Embryonic facial prominence (tissue), 1 donor: ENCODE data around the gene TAS2R40.
"Not testable (repeated sequence)": the region's sequence is repeated elsewhere in the genome, so short reads cannot be mapped to it uniquely, and the experiment has no call there.

Experiments used
- DNase-seq: peaks from one replicate; pipeline ENCODE4 v3.0.0-alpha.2; 2016; ENCODE audit errors: extremely low spot score

Gene TAS2R40

GRCh38 chr7:143250199-143250598, 28.4 kb downstream of the TAS2R40 start:
- no peak for DNase-seq

- no peak for DNase-seq
These were observed 29.0 kb downstream of the TAS2R40 start for GRCh38 chr7:143250822-143251221.

DNA sequence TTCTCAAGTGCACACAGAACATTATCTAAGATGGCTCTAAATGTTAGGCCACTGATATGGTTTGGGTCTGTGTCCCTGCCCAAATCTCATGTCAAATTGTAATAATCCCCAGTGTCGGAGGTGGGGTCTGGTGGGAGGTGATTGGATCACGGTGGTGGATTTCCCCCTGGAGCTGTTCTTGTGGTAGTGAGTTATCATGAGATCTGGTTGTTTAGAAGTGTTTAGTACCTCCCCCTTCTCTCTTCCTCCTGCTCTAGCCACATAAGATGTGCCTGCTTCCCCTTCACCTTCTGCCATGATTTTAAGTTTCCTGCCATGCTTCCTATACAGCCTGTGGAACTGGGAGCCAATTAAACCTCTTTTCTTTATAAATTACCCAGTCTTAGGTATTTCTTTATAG, 30.2 kb downstream of the TAS2R40 start:
- DNase-seq, result no peak

- DNase-seq, result no peak
These were observed 33.7 kb downstream of the TAS2R40 start for GRCh38 chr7:143255564-143255963.

DNA sequence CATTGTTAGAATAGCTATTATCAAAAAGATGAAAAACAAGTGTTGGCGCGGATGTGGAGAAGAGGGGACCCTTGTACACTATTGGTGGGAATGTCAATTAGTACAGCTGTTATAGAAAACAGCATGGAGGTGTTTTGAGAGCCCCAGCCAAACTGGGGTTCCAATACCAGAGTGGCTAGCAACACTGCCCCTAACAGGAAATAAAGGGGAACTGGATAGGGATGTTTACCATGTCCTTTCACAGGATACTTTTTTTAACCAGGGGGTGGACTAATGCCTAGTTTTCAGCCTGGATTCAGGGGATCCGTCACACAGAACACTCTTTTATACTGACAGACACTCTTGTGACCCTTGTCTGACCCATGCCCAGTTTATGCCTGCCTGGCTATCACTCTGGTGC, 34.5 kb downstream of the TAS2R40 start:
- no peak for DNase-seq

GRCh38 chr7:143256932-143257331, 35.1 kb downstream of the TAS2R40 start:
- DNase-seq, result no peak

GRCh38 chr7:143257501-143257900, 35.7 kb downstream of the TAS2R40 start:
- DNase-seq, result no peak

DNA sequence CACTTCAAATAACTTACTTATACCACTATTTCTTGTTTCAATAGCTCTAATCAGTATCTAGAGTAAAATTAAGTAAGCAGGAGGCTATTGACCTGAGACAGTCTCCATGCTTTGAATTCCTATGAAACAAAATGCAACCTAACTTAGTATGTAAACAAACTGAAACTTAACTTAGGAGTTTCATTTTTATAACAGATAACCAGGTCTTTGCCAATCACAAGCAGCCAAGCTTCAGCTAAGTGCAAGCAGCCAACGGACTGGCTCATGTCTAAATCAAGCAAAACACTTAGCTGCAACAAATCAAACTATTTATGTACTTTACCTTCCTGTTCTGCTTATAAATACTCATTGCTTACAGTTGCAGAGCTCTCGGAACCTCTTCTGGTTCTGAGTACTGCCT, 37.0 kb downstream of the TAS2R40 start:
- DNase-seq, result no peak

DNA sequence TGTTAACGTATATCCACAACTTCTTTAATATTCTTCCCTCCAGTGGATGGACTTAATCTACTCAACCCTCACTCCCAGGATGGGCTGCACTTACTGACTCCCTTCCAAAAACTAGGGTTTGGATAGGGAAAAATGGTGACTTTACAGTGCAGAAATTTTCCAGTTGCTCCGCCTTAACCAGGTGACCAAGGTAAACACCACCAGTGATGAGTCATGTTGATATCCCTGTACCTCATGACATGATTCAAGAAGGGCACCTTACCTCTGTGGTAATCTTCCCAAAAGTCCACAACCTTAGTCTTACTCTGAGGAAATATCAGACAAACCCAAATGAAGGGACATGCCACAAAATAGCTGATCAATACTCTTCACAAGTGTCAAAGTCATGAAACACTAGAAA, 37.9 kb downstream of the TAS2R40 start:
- DNase-seq, result no peak

DNA sequence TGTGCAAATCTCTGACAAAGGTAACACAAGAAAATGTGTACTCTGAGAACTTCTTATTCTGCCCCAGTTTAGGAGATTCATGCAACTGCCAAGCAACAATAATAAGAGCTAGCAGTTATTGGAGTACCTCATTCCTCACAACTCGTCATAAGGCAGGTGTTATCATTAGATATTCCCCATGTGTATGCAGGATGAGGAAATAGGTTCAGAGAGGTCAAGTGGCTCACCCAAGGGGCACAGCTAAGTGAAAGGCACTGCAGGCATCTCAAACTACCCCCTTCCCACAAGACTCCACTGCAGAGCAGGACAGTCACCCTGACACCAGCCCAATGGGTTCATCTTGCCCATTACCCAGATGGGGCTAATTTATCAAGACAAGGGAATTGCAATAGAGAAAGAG, 40.1 kb downstream of the TAS2R40 start:
- DNase-seq, result no peak

DNA sequence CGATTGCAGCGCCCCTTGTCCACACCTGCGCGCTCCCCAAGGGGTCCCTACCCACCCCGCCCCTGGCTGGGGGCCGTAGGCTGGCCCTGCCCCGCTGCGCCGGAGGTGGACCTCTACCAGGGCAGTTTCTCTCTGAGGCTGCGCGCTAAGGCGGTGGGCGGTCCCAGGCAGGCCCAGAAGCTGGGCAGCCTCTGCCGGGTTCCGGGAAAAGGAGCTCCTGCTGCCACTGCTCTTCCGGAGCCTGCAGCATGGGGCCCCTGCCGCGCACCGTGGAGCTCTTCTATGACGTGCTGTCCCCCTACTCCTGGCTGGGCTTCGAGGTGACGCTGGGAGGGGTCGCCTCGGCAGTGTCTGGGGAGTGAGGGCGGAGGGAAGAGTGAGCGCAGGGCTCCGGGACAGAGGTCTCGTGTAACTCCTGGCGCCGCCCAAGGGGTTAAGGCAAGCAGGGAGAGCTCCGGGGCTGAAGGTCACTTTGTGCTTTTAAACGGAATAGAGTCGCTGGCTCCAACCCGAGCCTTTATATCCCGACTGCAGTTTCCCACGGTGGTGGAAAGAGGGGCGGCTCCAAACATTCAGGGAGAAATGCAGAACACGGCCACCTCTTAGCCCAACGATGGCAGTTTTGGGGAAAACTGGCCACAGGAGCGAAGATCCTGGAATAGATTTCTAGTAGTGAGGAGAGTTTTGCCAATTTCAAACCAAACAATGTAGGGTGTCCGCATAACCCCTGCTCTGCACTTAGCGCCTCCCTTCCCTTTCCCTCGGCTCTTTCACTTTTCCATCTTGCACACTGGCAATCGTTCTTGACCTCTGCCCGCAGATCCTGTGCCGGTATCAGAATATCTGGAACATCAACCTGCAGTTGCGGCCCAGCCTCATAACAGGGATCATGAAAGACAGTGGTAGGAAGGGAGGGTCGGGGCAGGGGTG, 41.7 kb downstream of the TAS2R40 start, which contains the start of gene GSTK1:
GSTK1 (plus strand) TSS at position 176 of the 930 bp plus-strand sequence; CDS start at position 249, 73 bp downstream.
- DNase-seq, result peak; percentile 73

DNA sequence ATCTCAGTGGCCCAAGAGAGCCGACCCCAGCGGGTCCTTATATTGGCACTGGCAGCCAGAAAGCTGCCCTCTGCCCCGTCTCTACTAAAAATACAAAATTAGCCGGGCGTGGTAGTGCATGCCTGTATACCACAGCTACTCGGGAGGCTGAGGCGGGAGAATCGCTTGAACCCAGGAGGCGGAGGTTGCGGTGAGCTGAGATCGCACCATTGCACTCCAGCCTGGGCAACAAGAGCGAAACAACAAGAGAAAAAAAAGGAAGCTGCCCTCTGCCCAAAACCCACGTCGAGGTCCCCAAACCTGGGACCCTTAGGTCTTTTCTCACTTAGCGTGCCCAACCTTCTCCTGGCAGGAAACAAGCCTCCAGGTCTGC, 42.3 kb downstream of the TAS2R40 start:
- DNase-seq, result not testable (repeated sequence)

DNA sequence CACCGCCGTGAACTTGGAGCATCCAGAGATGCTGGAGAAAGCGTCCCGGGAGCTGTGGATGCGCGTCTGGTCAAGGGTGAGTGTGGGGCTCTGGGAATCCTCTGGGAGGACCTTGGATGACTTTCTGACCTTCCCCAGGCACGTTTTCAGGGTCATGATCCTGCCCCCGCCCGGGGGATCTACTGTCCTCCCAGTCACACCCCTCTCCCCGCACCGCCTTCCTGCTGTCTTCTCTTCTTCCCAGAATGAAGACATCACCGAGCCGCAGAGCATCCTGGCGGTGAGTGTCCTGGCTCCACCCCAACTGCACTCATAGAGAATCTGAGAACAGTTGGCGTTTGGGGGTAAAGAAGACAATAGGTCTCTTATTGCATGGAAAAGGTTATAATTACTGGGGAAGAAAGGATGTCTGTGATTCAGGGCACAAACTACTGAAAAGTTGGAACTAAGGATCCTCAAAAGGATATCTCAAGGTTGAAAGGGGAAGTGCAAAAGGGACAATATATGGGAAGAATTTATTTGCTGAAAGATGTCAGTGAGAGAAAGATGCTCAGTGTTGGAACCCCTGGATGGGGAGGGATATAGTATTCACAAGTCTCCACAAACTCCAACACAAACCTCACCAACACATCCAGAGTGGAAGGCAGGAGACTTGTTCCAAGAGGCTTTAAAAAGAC, 43.3 kb downstream of the TAS2R40 start:
- no peak for DNase-seq

GRCh38 chr7:143269251-143269650, 47.4 kb downstream of the TAS2R40 start:
- no peak for DNase-seq

DNA sequence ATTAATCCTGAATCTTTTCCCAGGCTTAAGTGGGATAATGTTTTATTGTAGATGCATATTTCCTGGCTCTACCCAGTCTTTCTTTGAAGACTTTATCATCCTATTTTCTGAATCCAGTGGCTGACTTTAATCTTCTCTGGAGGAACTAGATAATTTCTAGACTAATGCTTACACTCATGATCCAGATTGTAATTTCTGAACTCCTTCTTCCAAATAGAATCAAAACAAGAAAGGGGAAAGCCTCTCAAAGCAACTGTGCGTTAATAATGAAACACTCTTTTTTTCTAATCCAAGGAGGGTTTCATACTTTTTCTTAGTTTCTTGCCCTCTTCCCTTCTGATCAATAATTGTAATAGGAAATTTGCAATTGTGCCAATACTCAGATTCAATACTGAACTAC, 49.4 kb downstream of the TAS2R40 start:
- no peak for DNase-seq
